GM21786 (cell line): ENCODE measurements around the gene SLC38A5.
A peak's percentile ranks its signal among the peaks of the same experiment; 100 is the strongest.
"Not testable (repeated sequence)": the region's sequence is repeated elsewhere in the genome, so short reads cannot be mapped to it uniquely, and the experiment has no call there.

Experiments used
- ATAC-seq: cut with Tn5 transposase; IDR thresholded peaks from one replicate; pipeline ENCODE4 v1.9.1; 2021; ENCODE audit not compliant: unreplicated experiment

SLC38A5 gene

DNA sequence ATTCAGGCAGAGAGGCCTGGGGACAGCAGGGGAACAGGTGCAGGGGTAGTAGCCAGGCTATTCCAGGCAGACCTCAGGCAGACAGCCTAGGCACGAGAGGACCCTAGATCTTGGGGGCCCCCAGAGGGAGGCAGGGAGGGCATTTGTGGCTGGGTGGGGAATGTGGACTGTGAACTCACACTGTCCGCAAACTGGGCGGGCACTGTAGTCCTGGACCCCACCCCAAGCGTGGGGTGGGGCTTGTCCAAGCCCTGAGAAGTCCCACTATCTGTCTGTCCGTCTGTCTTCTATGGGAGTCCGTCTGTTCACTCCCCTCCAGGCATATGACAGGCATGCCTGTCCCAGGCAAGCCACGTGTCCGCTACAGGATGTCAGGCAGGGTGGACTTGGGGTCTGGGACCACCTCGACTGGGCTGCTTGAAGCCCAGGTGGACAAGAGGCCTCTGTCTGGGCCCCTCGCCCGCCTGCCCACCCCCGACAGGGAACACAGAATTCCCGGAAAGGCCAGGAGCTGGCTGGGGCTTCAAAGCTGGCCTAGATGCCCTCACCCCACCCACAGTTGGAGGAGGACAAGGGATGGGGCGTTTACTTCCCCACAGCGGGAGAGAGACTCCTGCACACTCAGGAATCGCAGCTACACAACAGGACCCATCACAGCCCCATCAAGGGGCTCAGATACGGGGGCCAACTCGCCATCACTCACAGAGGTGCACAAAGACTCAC lies at the start of gene SLC38A5:
Gene SLC38A5 (minus strand): TSS at position 151 of the 723 bp plus-strand sequence. CDS start 2,336 bp downstream, outside the sequence.
- no peak for ATAC-seq

DNA sequence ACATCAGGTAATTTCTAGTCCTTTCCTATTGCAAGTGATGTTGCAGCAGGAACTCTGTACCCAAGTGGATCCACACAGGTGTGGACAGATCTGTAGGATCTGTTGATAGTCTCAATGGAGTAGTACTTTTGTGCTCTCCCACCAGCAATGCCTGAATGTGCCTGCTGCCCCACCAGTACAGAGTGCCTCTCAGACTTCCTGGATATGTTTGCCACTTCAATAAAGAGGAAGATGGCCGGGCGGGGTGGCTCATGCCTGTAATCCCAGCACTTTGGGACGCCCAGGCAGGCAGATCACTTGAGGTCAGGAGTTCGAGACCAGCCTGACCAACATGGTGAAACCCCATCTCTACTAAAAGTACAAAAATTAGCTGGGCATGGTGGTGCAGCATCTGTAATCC lies 49.4 kb upstream of the SLC38A5 start:
- ATAC-seq = not testable (repeated sequence)

DNA sequence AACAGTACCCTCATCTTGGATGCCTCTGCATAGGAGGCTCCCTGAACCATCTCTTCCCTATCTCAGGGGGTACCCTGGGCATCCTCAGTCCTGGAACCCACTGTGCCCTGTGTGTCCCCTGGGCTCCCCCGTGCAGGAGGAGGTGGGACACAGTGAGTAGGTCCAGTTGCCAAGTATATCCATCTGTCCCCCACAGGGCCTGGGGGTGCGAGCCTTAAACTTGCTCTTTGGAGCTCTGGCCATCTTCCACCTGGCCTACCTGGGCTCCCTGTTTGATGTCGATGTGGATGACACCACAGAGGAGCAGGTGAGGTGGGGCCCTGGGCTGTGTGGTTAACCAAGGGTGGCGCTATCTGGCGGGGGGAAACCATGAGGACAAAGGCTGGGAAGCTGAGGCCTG lies 46.9 kb upstream of the SLC38A5 start:
- ATAC-seq = no peak

DNA sequence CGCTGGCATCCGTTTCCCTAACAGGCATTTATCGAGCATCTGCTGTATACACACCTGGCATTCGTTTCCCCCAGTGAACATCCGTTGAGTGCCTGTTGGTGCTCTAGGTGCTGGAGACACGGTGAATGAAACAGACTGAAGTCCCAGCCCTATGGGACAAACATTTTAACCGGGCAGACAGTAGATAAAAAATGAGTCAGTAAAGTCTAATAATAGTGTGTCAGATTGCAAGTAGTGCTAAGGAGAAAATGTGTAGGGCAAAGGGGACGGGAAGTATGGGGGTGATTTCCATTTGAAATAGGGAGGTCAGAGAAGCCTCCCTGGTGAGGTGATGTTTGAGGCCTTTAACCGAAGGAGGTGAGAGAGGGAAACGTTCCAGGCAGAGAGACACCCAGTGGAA lies 46.2 kb upstream of the SLC38A5 start:
- ATAC-seq = no peak

DNA sequence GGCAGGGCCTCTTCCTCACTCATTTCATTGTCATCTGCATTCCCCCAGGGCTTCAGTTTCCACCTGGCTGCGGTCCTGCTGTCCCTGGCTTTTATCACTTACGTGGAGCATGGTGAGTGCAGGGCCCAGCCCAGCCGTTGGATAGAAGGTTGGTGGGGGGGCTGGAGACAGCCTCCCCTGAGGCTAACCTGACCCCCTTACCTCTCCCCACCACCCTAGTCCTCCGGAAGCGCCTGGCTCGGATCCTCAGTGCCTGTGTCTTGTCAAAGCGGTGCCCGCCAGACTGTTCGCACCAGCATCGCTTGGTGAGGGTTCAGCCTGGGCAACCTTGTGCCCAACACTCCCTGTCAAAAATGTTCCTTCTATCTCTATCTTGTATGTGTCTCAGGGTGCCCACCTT lies 45.8 kb upstream of the SLC38A5 start:
- no peak for ATAC-seq

DNA sequence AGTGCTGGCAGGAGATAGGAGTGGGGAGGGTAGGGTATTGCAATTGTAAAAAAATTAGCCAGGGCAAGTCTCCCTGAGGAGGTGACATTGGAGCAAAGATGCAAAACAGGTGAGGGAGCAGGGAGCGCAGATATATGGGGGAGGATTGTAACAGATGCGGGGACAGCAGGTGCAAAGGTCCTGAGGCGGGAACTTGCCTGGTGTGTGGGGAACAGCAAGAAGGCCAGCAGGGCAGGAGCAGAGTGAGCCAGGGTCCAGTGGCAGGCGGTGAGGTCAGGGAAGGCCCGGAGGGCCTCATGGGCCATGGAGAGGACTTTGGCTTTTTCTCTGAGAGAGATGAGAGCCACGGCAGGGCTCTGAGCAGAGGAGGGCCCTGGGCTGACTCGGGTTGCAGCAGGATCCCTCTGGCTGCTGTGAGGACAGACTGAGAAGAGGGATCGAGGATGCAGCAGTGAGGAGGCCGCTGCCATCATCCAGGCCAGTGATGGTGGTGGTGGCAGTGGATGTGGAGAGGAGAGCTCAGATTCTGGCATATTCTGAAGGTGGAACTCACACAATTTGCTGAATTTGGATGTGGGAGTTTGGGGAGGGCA lies 44.9 kb upstream of the SLC38A5 start:
- ATAC-seq = no peak

DNA sequence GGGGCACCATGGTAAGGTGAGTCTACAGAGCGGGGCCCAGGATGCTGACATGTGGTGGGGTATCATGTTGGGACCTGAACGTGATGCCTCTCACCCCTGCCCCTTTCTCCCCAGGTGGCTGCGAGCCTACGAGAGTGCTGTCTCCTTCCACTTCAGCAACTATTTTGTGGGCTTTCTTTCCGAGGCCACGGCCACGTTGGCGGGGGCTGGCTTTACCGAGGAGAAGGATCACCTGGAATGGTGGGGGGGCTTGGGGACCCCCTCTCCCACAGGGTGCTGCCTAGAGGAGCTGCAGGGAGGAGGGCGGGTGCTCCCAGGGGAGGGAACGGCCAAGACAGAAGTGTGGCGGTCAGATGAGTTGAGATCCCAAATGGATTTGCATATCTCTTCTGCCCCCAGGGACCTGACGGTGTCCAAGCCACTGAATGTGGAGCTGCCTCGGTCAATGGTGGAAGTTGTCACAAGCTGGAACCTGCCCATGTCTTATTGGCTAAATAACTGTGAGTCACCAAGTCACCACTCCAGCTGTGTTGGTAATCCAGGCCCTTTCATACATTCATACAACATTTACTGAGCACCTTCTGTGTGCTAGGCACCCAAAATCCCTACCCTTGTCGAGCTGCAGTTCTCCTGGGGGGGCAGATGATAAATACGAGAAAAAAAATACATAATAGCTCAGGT lies 44.2 kb upstream of the SLC38A5 start:
- ATAC-seq = no peak

DNA sequence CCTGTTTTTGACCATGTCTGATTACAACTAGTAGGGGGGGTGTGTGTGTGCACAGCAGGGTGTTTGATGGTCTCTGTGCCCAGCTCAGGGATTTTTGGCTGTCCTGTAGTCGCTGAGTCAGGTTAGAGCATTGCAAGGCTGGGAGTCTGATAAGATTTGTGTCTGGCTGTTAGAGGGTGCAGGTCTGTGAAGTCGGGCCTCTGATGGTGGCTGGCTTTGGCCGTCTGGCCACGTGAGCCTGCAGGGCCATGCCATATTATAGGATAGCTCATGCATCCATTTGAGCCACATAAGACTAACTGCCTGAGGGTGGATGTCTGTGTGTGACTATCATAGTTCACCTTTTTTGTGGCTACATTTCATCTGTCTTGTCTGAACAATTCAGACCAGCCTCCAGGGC lies 43.6 kb upstream of the SLC38A5 start:
- no peak for ATAC-seq

DNA sequence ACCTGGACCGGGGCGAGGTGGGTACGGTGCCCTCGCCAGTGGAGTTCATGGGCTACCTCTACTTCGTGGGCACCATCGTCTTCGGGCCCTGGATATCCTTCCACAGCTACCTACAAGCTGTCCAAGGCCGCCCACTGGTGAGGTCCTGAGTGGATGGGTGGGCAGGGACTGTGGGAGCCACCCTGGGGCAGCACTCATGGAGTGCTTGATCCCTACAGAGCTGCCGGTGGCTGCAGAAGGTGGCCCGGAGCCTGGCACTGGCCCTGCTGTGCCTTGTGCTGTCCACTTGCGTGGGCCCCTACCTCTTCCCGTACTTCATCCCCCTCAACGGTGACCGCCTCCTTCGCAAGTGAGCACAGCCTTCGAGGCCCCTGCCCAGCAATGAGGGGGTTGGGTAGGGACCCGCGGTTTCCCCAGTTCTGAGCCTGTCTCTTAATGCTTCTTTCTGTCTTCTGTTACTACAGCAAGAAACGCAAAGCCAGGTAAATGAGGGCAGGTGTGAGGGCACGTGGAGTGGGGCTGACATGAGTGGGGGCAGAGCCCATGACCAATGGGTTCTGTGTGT lies 42.4 kb upstream of the SLC38A5 start:
- ATAC-seq = no peak

DNA sequence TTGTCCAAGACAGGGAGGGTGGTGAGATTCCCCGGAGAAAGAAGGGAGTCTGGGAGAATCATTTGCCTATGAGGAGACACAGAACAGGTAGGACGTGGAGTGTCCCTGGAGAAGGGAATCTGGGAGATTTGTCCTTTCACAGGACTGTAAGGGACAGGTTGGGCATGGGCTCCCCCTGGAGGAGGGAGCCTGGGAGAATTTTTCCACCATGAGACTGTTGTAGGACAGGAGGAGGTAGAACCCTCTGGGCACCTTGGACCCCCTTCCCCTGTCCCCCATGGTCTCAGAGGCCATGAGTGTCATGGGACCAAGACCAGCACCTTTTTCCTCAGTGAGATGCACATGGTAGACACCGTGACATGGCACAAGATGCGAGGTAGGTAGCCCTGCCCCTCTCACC lies 41.5 kb upstream of the SLC38A5 start:
- no peak for ATAC-seq

DNA sequence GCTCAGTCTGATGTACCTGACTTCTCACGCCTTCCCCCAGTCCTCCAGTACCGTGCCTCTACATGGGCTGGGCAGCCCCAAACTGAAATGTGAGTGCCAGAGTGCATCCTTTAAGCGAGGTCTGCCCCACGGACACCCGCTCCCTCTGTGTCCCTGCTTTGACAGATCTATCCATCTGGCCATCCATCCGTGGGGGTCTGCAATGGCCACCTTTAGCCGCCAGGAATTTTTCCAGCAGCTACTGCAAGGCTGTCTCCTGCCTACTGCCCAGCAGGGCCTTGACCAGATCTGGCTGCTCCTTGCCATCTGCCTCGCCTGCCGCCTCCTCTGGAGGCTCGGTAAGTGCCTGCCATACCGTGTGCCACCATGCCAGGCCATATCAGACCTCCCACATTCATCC lies 39.6 kb upstream of the SLC38A5 start:
- no peak for ATAC-seq

DNA sequence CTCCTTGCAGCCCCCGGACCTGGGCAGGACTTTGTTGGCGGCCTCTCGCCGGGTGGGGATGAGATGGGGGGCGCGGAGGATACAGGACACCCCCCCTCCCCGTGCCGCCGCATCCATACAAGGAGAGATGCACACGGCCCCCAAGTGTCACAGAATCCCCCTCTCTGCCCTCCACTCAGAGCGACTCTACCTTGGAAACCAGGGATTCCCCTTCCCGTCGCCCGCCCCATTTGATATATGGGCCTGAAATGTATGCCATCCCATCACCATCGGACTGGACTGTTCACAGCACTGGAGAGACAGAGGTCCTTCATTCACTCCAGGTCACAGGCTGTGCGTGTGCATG lies 39.2 kb upstream of the SLC38A5 start:
- ATAC-seq = no peak

DNA sequence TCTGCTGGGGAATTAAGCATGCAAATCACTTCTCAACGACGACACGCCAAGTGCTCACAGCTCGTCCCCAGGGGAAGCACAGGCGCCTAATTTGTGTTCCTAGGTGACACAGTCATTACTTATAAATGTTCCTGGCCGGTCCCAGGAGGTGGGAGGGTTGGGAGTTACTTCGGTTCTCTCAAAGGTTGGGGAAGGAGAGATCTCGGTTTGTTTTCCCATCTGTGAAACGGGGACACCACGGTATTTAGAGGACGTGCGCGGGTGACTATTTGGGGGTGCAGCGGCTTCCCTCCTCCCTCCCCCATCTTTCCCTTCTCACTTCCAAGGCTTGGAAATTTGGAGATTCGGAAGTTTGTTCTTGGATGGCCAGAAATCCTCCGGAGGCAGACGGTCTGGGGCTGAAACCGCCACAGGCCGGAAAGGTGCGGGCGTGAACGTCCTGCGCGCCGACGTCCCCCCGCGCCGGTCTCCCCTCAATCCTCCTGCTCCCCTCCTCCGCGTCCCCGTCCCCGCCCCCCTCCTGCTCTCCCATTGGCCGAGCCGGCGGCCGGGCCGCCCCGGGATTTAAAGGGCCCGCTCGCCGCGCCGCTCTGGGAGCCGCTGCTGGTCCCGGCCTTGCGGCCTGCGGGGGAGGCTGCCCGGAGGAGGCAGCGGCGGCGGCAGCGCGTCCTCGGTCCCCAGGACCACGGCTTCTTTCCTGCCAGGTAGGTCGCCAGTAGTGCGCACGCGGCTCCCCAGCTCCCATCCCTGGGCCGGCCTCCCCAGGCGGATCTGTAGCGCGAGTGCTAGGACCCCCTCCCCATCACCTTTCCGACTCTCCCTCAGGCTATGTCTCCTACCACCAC lies 38.6 kb upstream of the SLC38A5 start, which contains the start of gene PORCN:
Gene PORCN (plus strand): TSS at position 593 of the 845 bp plus-strand sequence. CDS start 829 bp downstream, outside the sequence.
- ATAC-seq = peak; percentile 78

DNA sequence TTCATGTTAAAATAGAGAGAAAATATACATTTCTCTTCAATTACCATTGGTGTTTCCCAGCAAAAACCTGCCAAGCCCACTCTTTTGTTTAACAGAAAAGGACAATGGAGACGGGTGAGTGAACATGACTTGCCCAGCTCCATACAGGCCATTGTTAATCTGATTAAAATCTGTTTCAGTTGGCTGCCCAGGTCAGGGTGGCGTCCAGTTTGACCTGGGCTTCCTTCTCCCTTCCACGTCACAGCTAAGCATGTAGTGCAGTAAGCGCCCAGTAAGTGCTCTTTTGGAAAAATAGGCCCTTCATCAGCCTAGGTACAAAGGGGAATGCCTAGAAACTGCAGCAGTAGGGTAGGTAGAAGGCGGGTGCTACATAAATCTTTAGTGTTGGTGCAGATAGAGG lies 37.2 kb upstream of the SLC38A5 start:
- no peak for ATAC-seq

DNA sequence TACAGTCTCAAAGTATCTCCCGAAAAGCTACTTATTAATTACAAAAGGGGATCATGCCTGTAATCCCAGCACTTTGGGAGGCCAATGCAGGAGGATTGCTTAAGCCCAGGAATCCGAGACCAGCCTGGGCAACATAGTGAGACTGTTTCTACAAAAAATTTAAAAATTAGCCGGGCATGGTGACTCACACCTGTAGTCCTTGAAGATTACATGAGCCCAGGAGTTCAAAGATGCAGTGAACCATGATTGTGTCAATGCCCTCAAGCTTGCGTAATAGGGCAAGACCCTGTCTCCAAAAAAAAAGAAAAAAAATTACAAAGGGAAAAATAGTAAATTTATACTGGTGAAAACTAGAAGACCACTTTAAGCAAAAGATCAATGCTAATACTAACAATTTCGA lies 35.4 kb upstream of the SLC38A5 start:
- ATAC-seq = no peak

DNA sequence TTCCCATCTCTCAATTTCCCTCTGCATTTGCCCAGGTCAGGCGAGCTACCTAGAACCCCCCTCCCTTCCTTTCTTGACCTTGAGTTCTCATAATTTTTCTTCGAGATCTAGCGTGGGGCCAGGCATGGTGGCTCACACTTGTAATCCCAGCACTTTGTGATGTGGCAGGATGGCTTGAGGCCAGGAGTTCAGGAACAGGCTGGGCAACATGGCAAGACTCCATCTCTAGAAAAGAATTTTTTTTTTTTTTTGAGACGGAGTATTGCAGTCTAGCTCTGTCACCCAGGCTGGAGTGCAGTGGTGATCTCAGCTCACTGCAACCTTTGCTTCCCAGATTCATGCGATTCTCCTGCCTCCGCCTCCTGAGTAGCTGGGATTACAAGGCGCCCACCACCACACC lies 34.2 kb upstream of the SLC38A5 start:
- ATAC-seq = no peak

DNA sequence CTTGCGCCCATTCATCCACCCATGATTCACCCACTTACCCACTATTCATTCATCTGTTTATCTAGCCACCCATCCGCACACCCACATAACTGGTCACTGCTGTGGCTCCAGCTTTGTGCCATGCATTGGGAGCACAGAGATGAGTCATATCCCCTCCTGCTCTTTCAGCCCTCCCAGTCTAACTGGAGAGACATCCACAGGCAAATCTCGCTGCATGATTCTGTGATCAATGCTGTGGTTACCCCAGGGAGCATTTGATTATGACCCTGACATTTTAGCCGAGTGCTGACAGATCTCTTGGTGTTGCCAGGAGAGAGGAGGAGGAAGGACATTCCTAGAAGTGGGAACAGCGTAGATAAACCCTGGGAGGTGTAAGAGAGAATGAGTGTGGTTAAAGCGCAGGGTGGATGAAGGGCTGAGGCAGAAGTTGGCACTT lies 28.3 kb upstream of the SLC38A5 start:
- ATAC-seq = no peak

DNA sequence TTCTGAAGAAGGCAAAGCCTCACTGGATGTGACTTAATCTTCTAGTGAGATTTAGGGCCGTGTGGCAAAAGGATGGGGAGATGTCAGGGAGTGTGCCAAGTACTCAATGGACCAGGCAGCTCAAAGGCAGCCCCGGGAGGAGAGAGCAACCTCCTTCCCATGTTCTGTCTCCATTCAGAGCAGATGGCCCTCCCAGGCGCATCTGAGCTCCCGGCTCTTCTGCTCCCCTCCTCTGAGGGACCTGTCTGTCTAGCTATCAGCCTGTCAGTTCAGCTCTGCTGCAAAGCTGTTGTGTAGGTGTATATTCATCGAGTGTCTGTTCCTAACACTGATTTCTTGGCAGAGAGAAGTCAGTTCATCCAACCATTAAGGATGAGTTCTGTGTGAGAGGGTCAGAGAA lies 27.8 kb upstream of the SLC38A5 start:
- ATAC-seq = no peak

DNA sequence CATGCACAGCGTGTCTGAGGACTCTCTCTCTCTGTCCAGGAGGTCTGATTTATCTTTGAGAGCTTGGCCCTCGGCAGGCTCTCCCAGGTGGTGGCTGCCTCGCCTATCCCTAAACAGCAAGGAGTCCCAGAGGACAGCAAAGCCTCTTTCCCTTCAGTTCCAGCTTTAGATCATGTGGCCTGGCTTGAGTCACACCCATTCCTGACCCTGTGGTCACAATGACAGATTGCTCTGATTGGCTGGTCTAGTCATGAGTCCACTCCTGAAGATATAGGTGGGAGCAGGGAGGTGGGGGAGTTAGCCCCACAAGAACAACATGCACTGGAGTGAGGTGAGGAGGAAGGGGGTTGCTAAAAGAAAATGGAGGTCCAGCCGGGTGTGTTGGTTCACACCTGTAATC lies 26.6 kb upstream of the SLC38A5 start:
- no peak for ATAC-seq

DNA sequence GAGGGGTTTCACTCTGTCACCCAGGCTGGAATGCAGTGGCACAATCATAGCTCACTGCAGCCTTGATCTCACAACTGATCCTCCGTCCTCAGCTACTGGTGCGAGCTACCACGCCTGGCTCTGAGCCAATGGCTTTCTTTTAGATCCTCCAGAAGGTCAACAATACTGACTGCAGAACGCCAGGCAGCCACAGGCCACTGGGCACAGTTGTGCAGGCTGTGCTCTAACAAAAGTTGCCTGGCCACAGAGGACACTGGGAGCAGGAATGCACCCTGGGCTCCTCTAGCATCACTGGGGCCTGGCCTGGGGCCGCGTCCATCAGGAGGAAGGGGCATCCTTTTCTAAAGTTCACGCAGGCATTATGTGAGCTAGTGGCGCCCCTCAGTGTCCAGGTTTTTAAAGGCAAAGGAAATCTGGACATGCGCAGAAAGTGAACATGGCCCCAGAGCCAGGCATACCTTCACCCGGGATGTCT lies 23.9 kb upstream of the SLC38A5 start:
- ATAC-seq = no peak
